Measurements from ENCODE around the gene MGLL. TPM values are rescaled to one million over a fixed set of nuclear protein-coding genes. Genes with fewer than 3 reads are reported as not detected.
A peak's percentile ranks its signal among the peaks of the same experiment; 100 is the strongest.

The MGLL gene
- total RNA-seq, 1 donor from 2014 or later: 27.3 TPM

DNA sequence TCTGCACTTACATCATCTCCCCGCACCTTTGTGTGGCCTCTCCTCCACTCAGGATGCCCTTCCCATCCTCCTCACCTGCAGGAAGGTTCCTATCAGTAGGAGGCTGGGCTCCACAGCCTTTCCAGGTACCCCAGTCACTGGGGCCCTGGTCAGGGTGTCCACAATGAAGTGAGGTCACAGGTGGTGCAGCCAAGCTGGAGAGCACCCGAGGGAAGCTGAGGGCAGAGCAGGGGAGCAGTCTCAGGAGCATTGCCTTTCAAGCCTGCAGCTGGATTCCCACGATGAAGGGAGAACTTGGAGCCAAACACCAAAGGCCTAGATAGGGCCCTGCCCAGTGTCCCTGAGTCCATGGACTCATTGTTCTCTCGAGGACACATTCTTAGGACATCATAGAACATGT, 23.6 kb downstream of the MGLL start:
- TF ChIP-seq, protein P1, sequence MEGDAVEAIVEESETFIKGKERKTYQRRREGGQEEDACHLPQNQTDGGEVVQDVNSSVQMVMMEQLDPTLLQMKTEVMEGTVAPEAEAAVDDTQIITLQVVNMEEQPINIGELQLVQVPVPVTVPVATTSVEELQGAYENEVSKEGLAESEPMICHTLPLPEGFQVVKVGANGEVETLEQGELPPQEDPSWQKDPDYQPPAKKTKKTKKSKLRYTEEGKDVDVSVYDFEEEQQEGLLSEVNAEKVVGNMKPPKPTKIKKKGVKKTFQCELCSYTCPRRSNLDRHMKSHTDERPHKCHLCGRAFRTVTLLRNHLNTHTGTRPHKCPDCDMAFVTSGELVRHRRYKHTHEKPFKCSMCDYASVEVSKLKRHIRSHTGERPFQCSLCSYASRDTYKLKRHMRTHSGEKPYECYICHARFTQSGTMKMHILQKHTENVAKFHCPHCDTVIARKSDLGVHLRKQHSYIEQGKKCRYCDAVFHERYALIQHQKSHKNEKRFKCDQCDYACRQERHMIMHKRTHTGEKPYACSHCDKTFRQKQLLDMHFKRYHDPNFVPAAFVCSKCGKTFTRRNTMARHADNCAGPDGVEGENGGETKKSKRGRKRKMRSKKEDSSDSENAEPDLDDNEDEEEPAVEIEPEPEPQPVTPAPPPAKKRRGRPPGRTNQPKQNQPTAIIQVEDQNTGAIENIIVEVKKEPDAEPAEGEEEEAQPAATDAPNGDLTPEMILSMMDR (IDR thresholded peaks at IDR 0.05; ENCODE audit: insufficient read depth, low read depth, low read length): no peak
- no peak for TF ChIP-seq EZH2 (IDR thresholded peaks at IDR 0.05; ENCODE audit: insufficient read depth, low read length)
- no peaks in the 10 kb centered on the region for H3K27me3 ChIP-seq (ENCODE audit: insufficient read depth, low read length)
- H3K79me2 ChIP-seq (ENCODE audit: insufficient read depth, low read length): peaks cover 8% of the 10 kb centered on the region
- H3K36me3 ChIP-seq (ENCODE audit: insufficient read depth, low read length): no peaks in the 10 kb centered on the region
- peak overlapping the region; percentile 61 for H3K4me2 ChIP-seq (ENCODE audit: low read length)
- Mint-ChIP-seq H3K36me3 (ENCODE audit: low read depth, unreplicated experiment) (peaks cover 9% of the 10 kb centered on the region), H3K4me1 (ENCODE audit: low read depth, unreplicated experiment) (peaks cover 31% of the 10 kb centered on the region), H3K9me3 (ENCODE audit: unreplicated experiment) (no peaks in the 10 kb centered on the region), H3K27me3 (ENCODE audit: low read depth, unreplicated experiment) (no peaks in the 10 kb centered on the region), H3K4me3 (ENCODE audit: unreplicated experiment) (no peak overlapping the region), H3K27ac (ENCODE audit: unreplicated experiment) (no peak overlapping the region)
- H3K4me1 ChIP-seq (ENCODE audit: insufficient read depth, low read length): peaks cover 32% of the 10 kb centered on the region
- no peaks in the 10 kb centered on the region for H4K20me1 ChIP-seq (ENCODE audit: insufficient read depth, low read length)
- no peak overlapping the region for H2AFZ ChIP-seq (ENCODE audit: low read depth, low read length)
- no peak overlapping the region for H3K4me3 ChIP-seq (ENCODE audit: insufficient read depth, low read depth, low read length)
- no peaks in the 10 kb centered on the region for H3K9me3 ChIP-seq (ENCODE audit: insufficient read depth, low read depth, low read length)
- H3K27ac ChIP-seq (ENCODE audit: low read depth, low read length): peak overlapping the region; percentile 91
- FAIRE-seq (no peak), DNase-seq (ENCODE audit: low read depth) (no peak)
- peak overlapping the region; percentile 64 for H3K9ac ChIP-seq (ENCODE audit: low read length)

DNA sequence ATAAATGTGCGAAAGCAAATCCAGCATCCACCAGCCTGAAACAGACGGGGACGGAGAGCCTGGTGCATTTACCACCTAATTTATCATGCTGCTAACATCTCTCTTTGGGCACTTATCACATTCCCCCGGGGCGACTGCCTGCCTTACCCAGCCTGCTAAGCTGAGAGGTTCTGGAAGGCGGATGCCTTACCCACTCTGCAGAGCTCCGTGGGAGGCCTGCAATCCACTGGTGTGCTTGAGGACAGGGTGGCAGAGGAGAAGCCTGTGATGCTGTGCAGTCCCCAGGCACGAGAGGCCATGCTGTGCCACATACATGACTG, 25.5 kb downstream of the MGLL start:
- no peaks in the 10 kb centered on the region for H3K27me3 ChIP-seq (ENCODE audit: insufficient read depth, low read length)
- FAIRE-seq: no peak
- Mint-ChIP-seq H3K27me3 (ENCODE audit: low read depth, unreplicated experiment) (no peaks in the 10 kb centered on the region), H3K4me1 (ENCODE audit: low read depth, unreplicated experiment) (peaks cover 34% of the 10 kb centered on the region), H3K36me3 (ENCODE audit: low read depth, unreplicated experiment) (peaks cover 9% of the 10 kb centered on the region), H3K9me3 (ENCODE audit: unreplicated experiment) (no peaks in the 10 kb centered on the region), H3K27ac (ENCODE audit: unreplicated experiment) (no peak overlapping the region), H3K4me3 (ENCODE audit: unreplicated experiment) (no peak overlapping the region)
- no peaks in the 10 kb centered on the region for H3K36me3 ChIP-seq (ENCODE audit: insufficient read depth, low read length)
- H3K79me2 ChIP-seq (ENCODE audit: insufficient read depth, low read length): peaks cover 8% of the 10 kb centered on the region
- TF ChIP-seq, protein P1 (IDR thresholded peaks at IDR 0.05; ENCODE audit: insufficient read depth, low read depth, low read length): no peak
- no peaks in the 10 kb centered on the region for H4K20me1 ChIP-seq (ENCODE audit: insufficient read depth, low read length)
- H3K9me3 ChIP-seq (ENCODE audit: insufficient read depth, low read depth, low read length): no peaks in the 10 kb centered on the region
- H3K9ac ChIP-seq (ENCODE audit: low read length): no peak overlapping the region
- no peak overlapping the region for H2AFZ ChIP-seq (ENCODE audit: low read depth, low read length)
- H3K4me2 ChIP-seq (ENCODE audit: low read length): no peak overlapping the region
- no peak overlapping the region for H3K4me3 ChIP-seq (ENCODE audit: insufficient read depth, low read depth, low read length)
- H3K27ac ChIP-seq (ENCODE audit: low read depth, low read length): no peak overlapping the region
- DNase-seq (ENCODE audit: low read depth): no peak
- peaks cover 40% of the 10 kb centered on the region for H3K4me1 ChIP-seq (ENCODE audit: insufficient read depth, low read length)

DNA sequence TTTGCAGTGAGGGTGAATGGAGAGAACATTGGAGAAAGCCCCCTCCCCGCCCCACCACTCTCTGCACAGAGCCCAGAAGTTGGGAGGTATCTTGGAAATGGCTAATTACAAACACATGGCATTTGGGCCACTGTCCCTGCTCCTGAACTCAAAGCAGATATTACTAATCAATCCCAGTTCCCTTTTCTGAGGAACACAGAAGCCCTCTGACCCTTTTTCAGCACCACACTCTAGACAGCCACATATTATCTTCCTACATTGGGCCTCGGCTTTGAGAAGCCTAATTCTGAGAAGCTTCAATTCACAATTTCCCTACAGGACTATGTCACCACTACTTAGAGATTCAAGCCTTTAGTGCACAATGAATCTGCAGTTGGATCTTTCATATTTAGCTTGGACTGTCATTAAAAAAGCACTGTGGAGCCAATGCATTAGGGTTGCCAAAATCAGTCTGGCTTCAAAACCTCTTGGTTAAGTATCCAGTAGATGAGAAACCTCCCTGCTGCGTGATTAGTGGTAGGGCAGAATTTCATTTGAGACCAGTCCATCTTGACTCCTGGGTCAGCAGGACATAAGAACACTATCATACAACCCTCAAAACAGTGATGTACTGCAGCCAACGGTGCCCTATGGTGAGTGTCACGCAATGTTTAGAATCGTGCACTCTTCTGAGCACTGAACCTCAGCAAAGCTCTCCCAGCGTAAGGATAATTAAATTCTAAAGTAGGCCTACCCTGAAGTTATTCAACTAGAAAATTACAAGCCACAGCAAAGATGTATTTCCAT, 26.1 kb downstream of the MGLL start:
- Histone ChIP-seq H3K9ac (ENCODE audit: low read length) (no peak overlapping the region), H4K20me1 (ENCODE audit: insufficient read depth, low read length) (no peaks in the 10 kb centered on the region), H3K27me3 (ENCODE audit: insufficient read depth, low read length) (no peaks in the 10 kb centered on the region), H3K4me3 (ENCODE audit: insufficient read depth, low read depth, low read length) (no peak overlapping the region), H3K79me2 (ENCODE audit: insufficient read depth, low read length) (peaks cover 8% of the 10 kb centered on the region), H2AFZ (ENCODE audit: low read depth, low read length) (no peak overlapping the region), H3K36me3 (ENCODE audit: insufficient read depth, low read length) (no peaks in the 10 kb centered on the region), H3K9me3 (ENCODE audit: insufficient read depth, low read depth, low read length) (no peaks in the 10 kb centered on the region), H3K27ac (ENCODE audit: low read depth, low read length) (no peak overlapping the region), H3K4me2 (ENCODE audit: low read length) (no peak overlapping the region), H3K4me1 (ENCODE audit: insufficient read depth, low read length) (peaks cover 46% of the 10 kb centered on the region)
- Mint-ChIP-seq H3K27ac (ENCODE audit: unreplicated experiment) (no peak overlapping the region), H3K9me3 (ENCODE audit: unreplicated experiment) (no peaks in the 10 kb centered on the region), H3K27me3 (ENCODE audit: low read depth, unreplicated experiment) (no peaks in the 10 kb centered on the region), H3K4me1 (ENCODE audit: low read depth, unreplicated experiment) (peaks cover 40% of the 10 kb centered on the region), H3K36me3 (ENCODE audit: low read depth, unreplicated experiment) (peaks cover 9% of the 10 kb centered on the region), H3K4me3 (ENCODE audit: unreplicated experiment) (no peak overlapping the region)
- no peak for TF ChIP-seq EZH2 (IDR thresholded peaks at IDR 0.05; ENCODE audit: insufficient read depth, low read length)
- TF ChIP-seq, protein P1 (IDR thresholded peaks at IDR 0.05; ENCODE audit: insufficient read depth, low read depth, low read length): no peak
- FAIRE-seq (no peak), DNase-seq (ENCODE audit: low read depth) (no peak)
